ENCODE measurements around the gene DENND5A.

- TF ChIP-seq SUZ12 (IDR thresholded peaks at IDR 0.05) = no peak
- no peak for TF ChIP-seq NFRKB (IDR thresholded peaks at IDR 0.05)
- no peak for TF ChIP-seq TARDBP (IDR thresholded peaks at IDR 0.05)
- no peak for TF ChIP-seq ELF4 (IDR thresholded peaks at IDR 0.05)
- no peak for TF ChIP-seq ZNF384 (IDR thresholded peaks at IDR 0.05)
- TF ChIP-seq SP1 (IDR thresholded peaks at IDR 0.05) = no peak
- no peak for TF ChIP-seq BHLHE40 (IDR thresholded peaks at IDR 0.05; ENCODE audit: borderline replicate concordance)
- TF ChIP-seq CTBP1 (IDR thresholded peaks at IDR 0.05; ENCODE audit: borderline replicate concordance) = no peak
These were observed 8.5 kb upstream of the DENND5A start for GRCh38 chr11:9273376-9274336.

Measured in HEK293T (cell line).